Measurements from ENCODE around the gene PHACTR1.

Gene PHACTR1

GRCh38 chr6:12950976-12951375 is 234.4 kb downstream of the PHACTR1 start:
- no peak for DNase-seq (ENCODE audit: low read depth in 3 of 3)

DNA sequence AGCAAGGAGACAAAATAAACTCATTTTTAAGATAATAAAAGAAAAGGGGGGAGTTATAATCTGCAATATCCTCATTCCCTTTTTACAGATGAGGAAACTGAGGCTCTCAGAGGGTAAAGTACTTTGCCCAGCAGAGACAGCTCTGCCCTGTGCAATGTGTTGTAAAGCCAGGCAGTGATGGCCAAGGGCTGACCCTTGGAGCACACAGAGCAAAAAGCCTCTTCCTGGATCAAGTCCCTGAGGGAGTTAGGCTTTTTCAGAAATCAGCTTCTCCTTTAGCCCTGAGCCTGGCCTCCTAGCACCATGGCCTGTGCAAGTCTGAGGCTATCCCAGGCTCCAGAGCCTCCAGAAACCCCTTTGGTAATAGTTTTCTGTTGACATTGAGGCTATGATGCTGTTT is 234.8 kb downstream of the PHACTR1 start:
- no peak for DNase-seq (ENCODE audit: low read depth in 3 of 3)

DNA sequence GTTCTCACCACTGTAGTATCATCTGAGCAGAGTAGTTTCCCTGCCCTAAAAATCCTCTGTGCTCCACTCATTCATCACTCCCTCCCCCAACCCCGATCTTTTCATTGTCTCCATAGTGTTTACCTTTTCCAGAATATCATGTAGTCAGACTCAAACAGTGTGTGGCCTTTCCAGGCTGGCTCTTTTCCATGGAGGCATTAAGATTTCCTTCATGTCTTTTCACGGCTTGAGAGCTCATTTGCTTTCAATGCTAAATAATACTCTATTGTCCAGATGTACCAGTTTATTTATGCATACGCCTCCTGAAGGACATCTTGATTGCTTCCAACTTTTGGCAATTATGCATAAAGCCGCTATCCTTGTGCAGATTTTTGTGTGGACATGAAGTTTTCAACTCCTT is 235.8 kb downstream of the PHACTR1 start:
- DNase-seq (ENCODE audit: low read depth in 3 of 3) = no peak

DNA sequence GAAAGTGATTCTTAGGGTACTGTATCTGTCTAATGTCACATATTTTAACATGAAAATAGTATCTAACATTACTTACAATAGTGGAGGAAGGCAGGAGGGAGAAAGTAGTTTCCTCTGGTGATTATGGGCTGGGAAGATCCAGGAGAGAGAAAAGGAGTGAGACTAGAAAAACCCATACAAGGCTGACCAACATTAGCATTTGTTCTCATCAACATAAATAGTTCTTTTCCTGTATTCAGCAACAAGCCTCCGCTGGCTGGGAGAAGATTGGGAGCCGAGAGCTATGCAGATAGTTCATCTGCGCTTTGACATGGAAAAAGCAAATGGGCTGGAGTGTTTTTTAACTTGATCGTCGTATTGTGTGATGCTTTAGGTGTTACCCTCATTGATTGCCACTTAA is 239.4 kb downstream of the PHACTR1 start:
- no peak for DNase-seq (ENCODE audit: low read depth in 3 of 3)

DNA sequence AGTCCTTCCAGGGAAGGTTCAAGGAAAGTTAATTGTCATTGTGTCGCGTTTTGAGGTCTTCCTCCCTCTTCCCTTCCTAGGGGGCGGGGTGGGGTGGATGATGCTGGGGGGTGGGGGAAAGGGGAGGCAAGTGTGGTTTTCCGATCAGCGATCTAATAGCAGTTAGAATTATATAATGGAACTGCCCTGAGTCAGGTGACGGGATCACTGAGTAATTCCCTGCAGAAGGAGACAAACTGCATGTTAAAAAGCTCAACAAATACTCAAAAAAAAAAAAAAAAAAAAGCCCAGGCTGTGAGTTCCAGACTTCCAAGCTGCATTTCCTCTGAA is 240.4 kb downstream of the PHACTR1 start:
- no peak for DNase-seq (ENCODE audit: low read depth in 3 of 3)

DNA sequence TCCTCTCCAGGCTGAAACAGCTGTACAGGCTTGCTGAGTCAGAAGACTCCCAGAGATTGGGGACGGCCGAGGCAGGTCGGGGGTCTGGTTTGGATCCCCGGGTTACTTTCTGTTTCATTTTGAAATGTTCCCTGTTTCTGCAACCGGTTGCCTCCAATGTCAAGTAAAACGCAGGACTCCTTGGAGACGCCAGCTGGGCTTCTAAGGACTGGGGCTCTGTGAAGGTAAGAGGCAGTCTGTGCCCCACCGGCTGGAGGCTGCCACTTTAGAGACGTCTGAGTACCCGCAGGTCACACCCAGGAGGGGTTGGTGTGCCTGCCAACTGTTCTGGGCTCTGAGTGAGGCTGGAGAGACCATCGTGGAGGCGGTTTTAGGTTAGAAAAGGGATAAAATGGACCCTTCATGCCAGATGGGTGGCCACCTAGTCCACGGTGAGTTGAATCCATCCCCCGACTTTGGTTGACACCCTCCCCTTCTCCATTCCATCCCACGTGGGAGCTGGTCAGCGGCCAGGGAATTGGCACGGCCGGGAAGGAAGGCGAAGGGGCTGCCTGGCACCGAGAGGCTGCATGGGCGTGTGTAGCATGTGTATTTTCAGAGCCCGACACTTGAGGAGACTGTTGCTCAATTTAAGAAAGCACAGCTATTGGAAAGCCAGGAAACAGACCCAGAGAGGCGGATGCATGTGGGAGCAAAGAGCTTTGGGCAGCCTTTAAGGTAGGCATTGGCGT is 240.9 kb downstream of the PHACTR1 start:
- no peak for DNase-seq (ENCODE audit: low read depth in 3 of 3)

- no peak for DNase-seq (ENCODE audit: low read depth in 3 of 3)
Observed at GRCh38 chr6:12958052-12958706, 241.6 kb downstream of the PHACTR1 start.

- DNase-seq (ENCODE audit: low read depth in 3 of 3) = no peak
Observed at GRCh38 chr6:12961761-12962160, 245.2 kb downstream of the PHACTR1 start.

DNA sequence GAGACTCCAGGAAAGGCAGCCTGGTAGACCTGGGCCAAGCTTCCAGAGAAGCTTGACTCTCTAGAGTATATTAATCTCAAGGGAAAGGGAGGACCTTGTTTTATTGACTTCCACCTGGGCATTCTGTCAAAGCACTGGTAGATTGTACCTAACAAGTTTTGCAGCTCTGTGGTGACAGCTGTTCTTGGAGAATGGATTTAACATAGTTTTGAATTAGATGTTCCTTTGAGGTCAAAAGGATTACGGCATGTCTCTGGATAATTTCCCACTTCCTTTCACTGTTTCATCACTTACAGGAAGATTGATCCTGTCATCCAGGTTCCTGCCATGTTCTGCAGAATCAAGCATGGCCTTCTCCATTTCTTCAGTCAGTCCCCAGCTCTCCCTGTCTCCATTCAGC is 246.0 kb downstream of the PHACTR1 start:
- DNase-seq (ENCODE audit: low read depth in 3 of 3) = no peak

DNA sequence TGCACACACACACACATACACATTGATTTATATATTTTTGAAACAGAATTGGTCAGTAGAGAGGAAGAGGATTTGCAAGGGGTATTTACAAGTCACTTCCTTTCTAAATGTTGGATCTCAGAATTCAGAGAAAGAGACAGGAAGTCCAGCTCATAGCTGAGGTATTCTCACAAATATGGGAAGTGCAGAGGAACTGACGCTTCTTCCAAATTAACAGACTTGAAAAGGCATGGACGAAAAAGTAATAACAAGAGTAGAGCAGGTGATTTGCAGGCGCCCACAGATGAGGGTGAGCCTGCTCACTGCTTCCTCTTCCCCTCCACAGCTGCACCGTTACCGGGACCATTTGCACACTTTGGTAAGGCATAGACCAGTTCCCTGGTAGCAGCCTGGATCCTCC is 246.4 kb downstream of the PHACTR1 start:
- no peak for DNase-seq (ENCODE audit: low read depth in 3 of 3)

DNA sequence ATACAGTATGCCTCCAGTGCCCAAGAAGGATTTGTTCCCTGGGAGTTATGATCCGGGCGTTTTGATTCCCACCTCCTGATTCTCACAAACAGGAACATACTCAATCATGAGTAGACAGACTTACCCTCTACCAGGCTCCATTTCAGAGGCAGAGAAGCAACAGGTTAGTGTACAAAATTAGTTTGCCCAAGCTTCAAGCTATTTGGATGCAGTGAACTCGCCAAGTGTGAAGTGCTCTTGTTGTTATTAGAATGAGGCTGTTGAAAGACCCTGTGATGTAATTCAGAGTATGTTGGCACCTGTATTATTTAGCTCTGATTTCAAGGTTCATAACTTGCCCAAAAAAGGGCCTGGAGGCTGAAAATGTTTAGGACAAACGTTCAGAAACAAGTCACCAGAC is 247.0 kb downstream of the PHACTR1 start:
- no peak for DNase-seq (ENCODE audit: low read depth in 3 of 3)

DNA sequence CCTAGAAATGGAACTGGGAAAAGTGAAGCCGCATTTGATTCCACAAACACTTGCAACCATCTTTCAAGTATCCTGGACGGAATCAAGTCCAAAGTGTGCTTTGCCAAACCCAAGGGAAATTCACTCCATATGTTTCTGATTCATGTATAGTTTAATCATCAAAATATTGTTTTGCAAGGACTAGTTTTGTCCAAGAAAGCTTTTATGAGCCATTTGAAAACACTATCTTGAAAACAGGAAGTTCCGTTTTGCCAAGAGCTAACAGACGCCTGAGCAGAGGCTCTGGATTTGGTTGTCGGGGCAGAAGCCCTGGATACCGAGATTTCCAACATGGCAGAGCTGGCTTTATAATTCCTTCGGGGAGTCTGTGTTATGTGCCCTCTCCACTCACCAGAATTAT is 251.1 kb downstream of the PHACTR1 start:
- no peak for DNase-seq (ENCODE audit: low read depth in 3 of 3)

- no peak for DNase-seq (ENCODE audit: low read depth in 3 of 3)
Observed at GRCh38 chr6:12968290-12968689, 251.7 kb downstream of the PHACTR1 start.

- no peak for DNase-seq (ENCODE audit: low read depth in 3 of 3)
Observed at GRCh38 chr6:12968839-12969558, 252.4 kb downstream of the PHACTR1 start.

DNA sequence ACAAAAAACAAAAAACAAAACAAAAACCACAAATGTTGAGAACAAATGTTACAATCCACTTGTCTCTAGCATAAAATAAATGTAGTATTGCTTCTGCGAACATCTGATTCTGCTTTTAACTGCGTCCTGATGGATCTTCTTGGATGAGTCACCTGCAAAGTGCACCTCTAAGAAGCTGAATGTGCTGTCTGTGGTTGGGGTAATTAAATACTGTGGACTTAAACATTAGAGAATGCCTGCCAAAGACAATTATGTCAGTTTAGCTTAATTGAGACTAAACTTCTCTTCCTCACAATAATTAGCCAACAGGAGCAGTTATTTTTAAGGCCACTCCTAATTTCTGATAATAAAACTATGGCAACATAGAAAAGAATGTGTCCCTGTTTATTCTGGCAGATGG is 253.4 kb downstream of the PHACTR1 start:
- DNase-seq (ENCODE audit: low read depth in 3 of 3) = no peak

DNA sequence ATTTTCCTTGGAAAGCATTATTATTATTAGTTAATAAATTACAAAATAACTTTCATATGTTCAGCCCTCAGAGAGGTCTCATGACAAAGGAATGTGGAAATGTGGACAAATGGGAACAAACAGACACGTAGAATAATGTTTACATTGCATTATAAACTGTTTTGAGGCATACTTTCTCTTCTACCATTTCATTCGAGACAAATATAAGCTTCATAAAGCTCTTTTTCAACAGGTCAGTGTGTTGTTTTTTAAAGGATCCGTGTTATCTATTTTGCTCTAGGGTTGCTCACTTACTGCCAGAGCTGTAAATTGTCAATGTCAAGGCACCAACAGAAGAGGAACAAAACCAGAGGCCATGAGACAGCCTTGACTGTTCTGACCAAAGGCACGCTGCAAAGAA is 256.8 kb downstream of the PHACTR1 start:
- no peak for DNase-seq (ENCODE audit: low read depth in 3 of 3)

DNA sequence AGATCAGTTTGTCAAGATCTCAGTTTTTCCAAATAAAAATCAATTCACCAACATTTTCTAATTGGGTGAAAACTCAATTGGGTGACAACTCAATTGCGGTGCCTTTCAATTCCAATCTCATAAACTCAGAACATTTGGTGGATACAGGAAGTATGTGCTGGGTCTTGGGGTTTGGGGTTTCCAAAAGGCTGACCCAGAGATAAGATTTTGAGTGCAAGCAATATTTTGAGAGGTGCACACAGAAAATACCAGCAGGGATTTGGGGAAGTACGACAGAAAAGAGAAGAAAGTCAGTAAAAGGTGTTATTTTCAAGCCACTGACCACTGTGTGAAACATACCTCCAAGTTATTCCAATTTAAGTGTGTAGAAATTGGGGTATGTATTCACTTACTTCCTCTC is 258.0 kb downstream of the PHACTR1 start:
- no peak for DNase-seq (ENCODE audit: low read depth in 3 of 3)

GRCh38 chr6:12976366-12976765 is 259.8 kb downstream of the PHACTR1 start:
- DNase-seq (ENCODE audit: low read depth in 3 of 3) = no peak

DNA sequence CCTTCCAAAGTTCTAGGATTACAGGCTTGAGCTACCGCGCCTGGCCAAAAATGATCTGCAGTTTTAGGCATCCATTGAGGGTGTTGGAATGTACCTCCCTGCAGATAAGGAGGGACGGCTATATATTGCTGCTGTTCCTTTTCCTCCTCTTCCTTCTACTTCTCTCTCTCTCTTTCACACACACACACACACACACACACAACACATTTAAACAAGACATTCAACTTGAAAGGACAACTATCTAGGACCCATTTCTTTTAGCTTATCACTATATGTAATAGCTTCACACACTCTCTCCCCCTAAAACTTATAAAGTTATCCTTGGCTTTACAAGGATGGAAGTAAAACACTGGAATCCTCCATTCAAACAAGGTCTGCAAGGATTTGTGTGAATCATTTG is 260.6 kb downstream of the PHACTR1 start:
- DNase-seq (ENCODE audit: low read depth in 3 of 3) = no peak

DNA sequence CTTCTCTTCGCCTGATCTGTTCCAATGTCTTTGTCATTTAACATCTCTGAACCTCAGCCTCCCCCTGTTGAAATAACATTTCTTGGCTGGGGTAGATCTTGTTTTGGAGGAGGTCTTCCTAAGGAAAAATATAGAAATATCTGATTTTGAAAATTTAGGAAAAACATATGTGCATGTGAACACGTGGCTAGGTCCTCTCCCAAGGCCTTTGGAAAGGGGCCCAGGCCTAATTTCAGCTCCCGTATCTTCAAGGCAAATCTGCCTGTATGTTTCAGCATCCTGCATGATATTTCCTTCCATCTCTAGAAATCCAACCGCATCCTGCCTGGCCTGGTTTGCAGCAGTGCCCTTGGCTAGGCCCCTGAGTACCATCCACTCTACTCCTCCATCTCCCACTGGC is 261.2 kb downstream of the PHACTR1 start:
- no peak for DNase-seq (ENCODE audit: low read depth in 3 of 3)

DNA sequence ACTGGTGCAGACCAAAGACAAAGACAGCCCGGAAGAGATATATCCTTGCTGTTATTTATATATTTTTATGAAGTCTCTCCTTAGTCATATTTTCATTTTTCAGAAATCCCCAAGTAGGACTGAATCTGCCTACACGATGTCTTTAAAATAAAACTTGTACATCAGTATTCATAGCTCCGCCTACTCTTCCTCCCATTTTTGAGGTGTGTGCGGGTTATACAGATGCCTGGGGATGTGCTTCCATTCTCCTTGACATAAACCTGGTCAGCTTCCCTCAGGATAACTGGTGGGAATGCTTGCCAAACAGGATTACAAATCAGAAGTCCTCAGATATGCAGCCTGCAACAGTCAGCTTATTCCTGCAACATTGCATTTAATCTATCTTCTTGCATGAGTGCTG is 264.2 kb downstream of the PHACTR1 start:
- DNase-seq (ENCODE audit: low read depth in 3 of 3) = no peak

DNA sequence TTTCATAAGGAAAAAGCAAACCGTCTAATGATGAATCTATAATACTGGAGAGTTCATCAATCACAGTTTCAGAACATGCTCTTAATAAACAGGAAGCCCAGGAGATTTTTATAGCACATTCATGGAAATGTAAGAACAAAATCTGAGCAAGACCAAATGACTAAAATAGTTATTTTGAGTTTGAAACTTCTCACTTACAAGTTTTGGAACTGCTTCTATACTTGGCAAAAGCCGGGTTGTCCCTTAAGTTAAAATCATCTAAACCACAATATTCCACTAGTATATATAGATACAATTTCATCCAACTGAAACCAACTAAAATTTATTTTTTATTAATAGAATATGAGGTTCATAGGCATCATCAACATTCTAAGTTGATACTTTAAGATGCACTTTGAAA is 268.2 kb downstream of the PHACTR1 start:
- no peak for DNase-seq (ENCODE audit: low read depth in 3 of 3)

- no peak for DNase-seq (ENCODE audit: low read depth in 3 of 3)
Observed at GRCh38 chr6:12987783-12988182, 271.2 kb downstream of the PHACTR1 start.

All from stimulated activated CD4-positive, alpha-beta T cell treated with anti-CD3 and anti-CD28 coated beads, TNF-alpha, amount 100 ng/mL, for 4 hours (primary cell).